GM18502 (cell line): Measurements from ENCODE around the gene AKR7A3.
A peak's percentile ranks its signal among the peaks of the same experiment; 100 is the strongest.
"Not testable (repeated sequence)": the region's sequence is repeated elsewhere in the genome, so short reads cannot be mapped to it uniquely, and the experiment has no call there.

Source experiments
- ATAC-seq: cut with Tn5 transposase; IDR thresholded peaks from one replicate; pipeline ENCODE4 v1.9.1; 2021; ENCODE audit warnings: mild to moderate bottlenecking; ENCODE audit not compliant: unreplicated experiment, poor library complexity

Gene AKR7A3

DNA sequence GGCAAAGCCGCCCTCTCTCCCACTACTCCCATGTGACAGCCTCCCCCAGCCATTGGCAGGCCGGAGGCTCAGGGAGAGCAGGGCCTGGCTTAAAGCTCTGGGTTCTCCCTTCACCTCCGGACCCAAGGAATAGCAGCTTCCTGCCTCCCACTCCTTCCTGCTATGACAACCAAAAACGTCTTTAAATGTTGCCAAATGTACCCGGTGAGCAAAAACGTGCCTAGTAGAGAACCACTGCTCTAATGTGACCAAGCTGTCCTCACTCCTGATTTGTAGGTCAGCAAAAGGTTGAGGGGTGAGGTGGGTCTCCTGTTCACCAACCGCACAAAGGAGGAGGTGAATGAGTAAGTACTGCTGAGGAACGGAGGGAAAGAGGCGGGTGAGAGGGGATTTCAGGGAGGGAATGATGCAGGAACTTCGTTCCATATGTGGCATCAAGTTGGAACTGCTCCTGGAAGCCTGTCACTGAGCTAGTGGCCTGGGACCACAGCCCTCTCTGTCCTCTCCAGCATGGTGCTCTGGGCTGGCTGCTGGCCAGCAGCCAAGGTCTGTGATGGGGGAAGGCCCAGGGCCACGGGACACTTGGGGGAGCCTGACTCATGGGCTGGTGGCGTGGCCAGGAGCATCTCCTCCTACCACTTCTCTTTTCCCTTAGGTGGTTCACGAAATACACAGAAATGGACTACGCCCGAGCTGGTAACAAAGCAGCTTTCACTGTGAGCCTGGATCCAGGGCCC, 31.2 kb downstream of the AKR7A3 start:
- ATAC-seq: no peak

DNA sequence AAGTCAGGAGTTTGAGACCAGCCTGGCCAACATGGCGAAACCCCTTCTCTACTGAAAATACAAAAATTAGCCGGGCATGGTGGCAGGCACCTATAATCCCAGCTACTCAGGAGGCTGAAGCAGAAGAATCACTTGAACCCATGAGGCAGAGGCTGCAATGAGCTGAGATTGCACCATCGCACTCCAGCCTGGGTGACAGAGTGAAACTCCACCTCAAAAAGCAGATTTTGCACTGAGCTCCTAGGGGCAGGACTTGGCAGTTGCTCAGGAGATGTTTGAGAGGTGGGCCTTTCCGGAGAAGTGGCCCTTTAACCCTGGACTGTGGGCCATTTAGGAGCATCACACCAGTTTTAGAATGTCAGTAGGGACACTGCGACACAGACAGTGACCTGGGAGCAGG, 32.3 kb downstream of the AKR7A3 start:
- ATAC-seq: not testable (repeated sequence)

DNA sequence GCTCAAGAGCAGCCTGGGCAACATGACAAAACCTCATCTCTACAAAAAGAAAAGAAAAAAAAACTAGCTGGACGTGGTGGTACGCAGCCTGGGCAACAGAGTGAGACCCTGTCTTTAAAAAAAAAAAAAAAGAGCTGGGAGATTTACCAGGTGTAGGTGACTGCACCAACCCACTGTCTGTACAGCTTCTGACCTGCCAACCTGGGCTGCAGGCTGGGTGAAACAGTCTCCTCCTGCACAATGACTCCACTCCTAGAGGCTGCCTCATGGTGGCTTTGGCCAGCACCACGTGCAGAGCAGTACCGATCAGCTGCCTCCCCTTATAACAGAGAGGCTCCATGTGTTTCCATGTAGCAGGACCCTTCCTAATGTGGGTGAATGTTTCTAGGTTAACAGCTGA, 33.3 kb downstream of the AKR7A3 start:
- ATAC-seq: no peak

- ATAC-seq: no peak
Measured at GRCh38 chr1:19254416-19254815, 34.2 kb downstream of the AKR7A3 start.

GRCh38 chr1:19251305-19252196, 37.0 kb downstream of the AKR7A3 start, which contains the start of the genes EMC1 and MRTO4:
EMC1 (minus strand) TSS chr1:19251524; CDS start chr1:19251509, 15 bp downstream.
MRTO4 (plus strand) TSS chr1:19251805; CDS start chr1:19251836, 31 bp downstream.
- ATAC-seq: peak; percentile 87

- no peak for ATAC-seq
Measured at GRCh38 chr1:19250629-19251304, 37.8 kb downstream of the AKR7A3 start.

DNA sequence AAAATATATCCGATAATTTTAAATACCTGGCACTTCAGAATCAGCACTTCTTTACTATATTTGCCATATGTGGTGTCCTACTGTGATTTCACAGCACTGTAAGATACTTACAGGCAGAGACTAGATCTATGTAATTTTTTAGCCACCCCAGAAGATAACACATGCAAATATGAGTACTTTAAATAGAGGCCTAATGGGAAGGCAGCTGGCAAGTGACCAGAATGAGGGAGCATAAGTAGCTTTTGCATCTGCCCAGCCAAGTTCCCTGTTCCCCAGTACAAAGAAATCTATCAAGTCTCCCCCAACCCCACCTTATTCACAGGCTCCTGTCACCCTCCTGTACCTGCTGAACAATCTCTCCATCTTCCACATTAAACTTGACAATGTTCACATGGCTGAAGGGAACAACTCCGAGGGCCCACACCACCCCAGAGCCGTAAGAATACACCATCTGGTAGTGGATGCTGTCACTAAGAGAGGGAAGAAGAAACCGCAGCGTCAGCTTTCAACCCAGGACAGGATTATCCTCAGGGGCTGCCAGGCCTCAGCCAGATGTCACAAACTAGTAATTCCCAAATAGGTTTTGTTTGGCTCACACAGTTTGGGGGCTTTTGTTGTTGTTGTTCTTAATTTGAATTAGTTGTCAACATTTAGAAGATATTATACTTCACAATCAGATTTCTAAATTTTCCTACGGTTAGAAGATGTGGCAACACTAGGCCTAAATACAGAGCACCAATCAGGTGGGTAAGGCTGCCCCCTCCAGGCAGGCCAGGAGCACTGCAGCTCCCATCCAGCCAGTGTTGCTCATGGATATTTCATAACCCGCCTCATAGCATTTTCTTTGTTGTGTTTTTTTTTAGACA, 47.7 kb downstream of the AKR7A3 start:
- peak; percentile 42 for ATAC-seq

- no peak for ATAC-seq
Measured at GRCh38 chr1:19239876-19240275, 48.7 kb downstream of the AKR7A3 start.

DNA sequence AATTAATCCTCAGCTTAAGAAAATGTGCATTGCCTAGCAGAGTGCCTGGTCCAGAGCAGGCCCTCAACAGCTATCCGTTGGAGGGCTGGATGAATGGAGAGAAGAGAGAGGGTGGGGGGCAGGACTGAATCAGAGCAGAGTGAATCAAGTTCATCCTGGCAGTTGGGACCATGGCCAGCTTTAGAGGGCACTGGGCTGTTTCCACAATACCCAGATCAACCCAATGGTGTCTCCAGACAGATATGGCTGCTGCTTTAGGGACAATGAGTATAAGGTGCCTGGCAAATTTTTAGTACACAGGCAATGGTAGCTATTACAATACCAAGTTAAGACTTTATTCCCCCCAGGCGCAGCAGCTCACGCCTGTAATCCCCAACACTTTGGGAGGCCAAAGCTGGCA, 54.3 kb downstream of the AKR7A3 start:
- ATAC-seq: no peak
